Measurements from ENCODE around the gene CACNB2. TPM values are rescaled to one million over a fixed set of nuclear protein-coding genes. Genes with fewer than 3 reads are reported as not detected.

CACNB2 gene
- polyA plus RNA-seq, 1 of the 3 experiments (the other 2 are of a cell fraction) = 0.74 TPM

- TF ChIP-seq USF1 (IDR thresholded peaks at IDR 0.05; ENCODE audit: borderline replicate concordance, low read depth) = no peak
- TF ChIP-seq RFX5 (IDR thresholded peaks at IDR 0.05; ENCODE audit: low read length) = no peak
- TF ChIP-seq EP300 (IDR thresholded peaks at IDR 0.05; ENCODE audit: borderline replicate concordance in 1 of 2, low read depth in 1 of 2, low read length in 1 of 2) = no peak
- no peak for TF ChIP-seq FOXJ3 (CRISPR knock-in tag; IDR thresholded peaks at IDR 0.05)
- TF ChIP-seq POLR2AphosphoS5 (IDR thresholded peaks at IDR 0.05; ENCODE audit: low read depth, low read length) = no peak
- TF ChIP-seq EZH2phosphoT487 (IDR thresholded peaks at IDR 0.05; ENCODE audit: borderline replicate concordance, low read depth) = no peak
- TF ChIP-seq MEF2A (IDR thresholded peaks at IDR 0.05; ENCODE audit: borderline replicate concordance, low read depth) = no peak
- TF ChIP-seq FOXM1 (IDR thresholded peaks at IDR 0.05; ENCODE audit: low read depth) = no peak
- TF ChIP-seq TAF1 (IDR thresholded peaks at IDR 0.05; ENCODE audit: borderline replicate concordance, low read depth, low read length) = no peak
- TF ChIP-seq SMC3 (IDR thresholded peaks at IDR 0.05; ENCODE audit: low read depth, low read length) = no peak
- no peak for TF ChIP-seq RXRA (IDR thresholded peaks at IDR 0.05; ENCODE audit: borderline replicate concordance, low read depth)
- no peak for TF ChIP-seq MXI1 (IDR thresholded peaks at IDR 0.05; ENCODE audit: low read depth, low read length)
- no peak for TF ChIP-seq TCF12 (IDR thresholded peaks at IDR 0.05)
- no peak for TF ChIP-seq YY1 (IDR thresholded peaks at IDR 0.05; ENCODE audit: low read depth)
- no peak for TF ChIP-seq NFIC (IDR thresholded peaks at IDR 0.05; ENCODE audit: borderline replicate concordance)
- TF ChIP-seq, protein P1, sequence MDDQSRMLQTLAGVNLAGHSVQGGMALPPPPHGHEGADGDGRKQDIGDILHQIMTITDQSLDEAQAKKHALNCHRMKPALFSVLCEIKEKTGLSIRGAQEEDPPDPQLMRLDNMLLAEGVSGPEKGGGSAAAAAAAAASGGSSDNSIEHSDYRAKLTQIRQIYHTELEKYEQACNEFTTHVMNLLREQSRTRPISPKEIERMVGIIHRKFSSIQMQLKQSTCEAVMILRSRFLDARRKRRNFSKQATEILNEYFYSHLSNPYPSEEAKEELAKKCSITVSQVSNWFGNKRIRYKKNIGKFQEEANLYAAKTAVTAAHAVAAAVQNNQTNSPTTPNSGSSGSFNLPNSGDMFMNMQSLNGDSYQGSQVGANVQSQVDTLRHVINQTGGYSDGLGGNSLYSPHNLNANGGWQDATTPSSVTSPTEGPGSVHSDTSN (IDR thresholded peaks at IDR 0.05) = no peak
- no peak for TF ChIP-seq RCOR1 (IDR thresholded peaks at IDR 0.05; ENCODE audit: low read length)
- no peak for TF ChIP-seq USF2 (IDR thresholded peaks at IDR 0.05; ENCODE audit: borderline replicate concordance, low read depth, low read length)
- WGBS (ENCODE audit: low lambda C conversion rate) = 79% methylated on average over 5 of the region's 6 CpGs
- Histone ChIP-seq H3K4me3 (ENCODE audit: low read depth in 2 of 2, low read length in 1 of 2) (no peak overlapping the region), H3K27me3 (ENCODE audit: insufficient read depth) (no peaks in the 10 kb centered on the region), H3K9ac (no peak overlapping the region), H2AFZ (ENCODE audit: low read depth) (no peak overlapping the region), H3K36me3 (replicated peaks in 1 of 2; ENCODE audit: control insufficient read depth in 1 of 2, insufficient read depth in 2 of 2, low read length in 1 of 2) (no peaks in the 10 kb centered on the region), H4K20me1 (ENCODE audit: insufficient read depth) (no peaks in the 10 kb centered on the region), H3F3A (replicated peaks; ENCODE audit: insufficient read depth) (no peaks in the 10 kb centered on the region), H3K27ac (ENCODE audit: low read depth in 2 of 2, low read length in 1 of 2) (no peak overlapping the region), H3K4me2 (no peak overlapping the region), H3K79me2 (ENCODE audit: insufficient read depth) (no peaks in the 10 kb centered on the region), H3K9me2 (no peaks in the 10 kb centered on the region), H3K9me3 (no peaks in the 10 kb centered on the region), H3K4me1 (ENCODE audit: control insufficient read depth in 1 of 2, insufficient read depth in 2 of 2, low read depth in 1 of 2, low read length in 1 of 2) (no peaks in the 10 kb centered on the region)
- CTCF ChIA-PET = no interaction called here
- DNase-seq = no peak
- POLR2A ChIA-PET = no interaction called here
Measured at GRCh38 chr10:18479502-18479901, 339.3 kb downstream of the CACNB2 start.
